Stimulated activated naive CD8-positive, alpha-beta T cell treated with anti-CD3 and anti-CD28 coated beads, Interleukin-15, Interleukin-2, amounts not matched to agents 100 ng/mL and 50 ng/mL, for 24 hours (primary cell): Measurements from ENCODE around the gene KERA.
"Not testable (repeated sequence)": the region's sequence is repeated elsewhere in the genome, so short reads cannot be mapped to it uniquely, and the experiment has no call there.

Experiments used
- H3K27ac Mint-ChIP-seq: one replicate; pipeline ENCODE4 v1.8.0; 2021; ENCODE audit warnings: mild to moderate bottlenecking, mixed read lengths
- H3K27me3 Mint-ChIP-seq: one replicate; pipeline ENCODE4 v1.8.0; 2021; ENCODE audit warnings: mixed read lengths
- H3K36me3 Mint-ChIP-seq: one replicate; pipeline ENCODE4 v1.8.0; 2021; ENCODE audit warnings: low read depth, mixed read lengths
- H3K4me1 Mint-ChIP-seq: one replicate; pipeline ENCODE4 v1.8.0; 2021; ENCODE audit warnings: low read depth, mixed read lengths
- H3K4me3 Mint-ChIP-seq: one replicate; pipeline ENCODE4 v1.8.0; 2021; ENCODE audit warnings: mild to moderate bottlenecking, mixed read lengths
- H3K9me3 Mint-ChIP-seq: one replicate; pipeline ENCODE4 v1.8.0; 2021; ENCODE audit warnings: mixed read lengths

Gene KERA

GRCh38 chr12:91091916-91092715 is 34.3 kb upstream of the KERA start:
- H3K36me3 Mint-ChIP-seq, result no peaks in the 10 kb centered on the region
- H3K4me3 Mint-ChIP-seq, result no peak overlapping the region
- H3K9me3 Mint-ChIP-seq, result peaks cover 26% of the 10 kb centered on the region
- H3K27me3 Mint-ChIP-seq, result peaks cover 5% of the 10 kb centered on the region
- no peaks in the 10 kb centered on the region for H3K4me1 Mint-ChIP-seq
- no peak overlapping the region for H3K27ac Mint-ChIP-seq

- peaks cover 26% of the 10 kb centered on the region for H3K9me3 Mint-ChIP-seq
- not testable (repeated sequence) for H3K27me3 Mint-ChIP-seq, H3K36me3 Mint-ChIP-seq, H3K4me3 Mint-ChIP-seq, H3K27ac Mint-ChIP-seq, H3K4me1 Mint-ChIP-seq
Measured at GRCh38 chr12:91089953-91090352, 32.1 kb upstream of the KERA start.

- H3K36me3 Mint-ChIP-seq, result no peaks in the 10 kb centered on the region
- no peaks in the 10 kb centered on the region for H3K9me3 Mint-ChIP-seq
- no peak overlapping the region for H3K4me3 Mint-ChIP-seq
- H3K4me1 Mint-ChIP-seq, result no peaks in the 10 kb centered on the region
- H3K27ac Mint-ChIP-seq, result no peak overlapping the region
- peaks cover 6% of the 10 kb centered on the region for H3K27me3 Mint-ChIP-seq
Measured at GRCh38 chr12:91080041-91080440, 22.2 kb upstream of the KERA start.

- H3K4me3 Mint-ChIP-seq, result no peak overlapping the region
- H3K27me3 Mint-ChIP-seq, result peaks cover 6% of the 10 kb centered on the region
- H3K9me3 Mint-ChIP-seq, result no peaks in the 10 kb centered on the region
- H3K4me1 Mint-ChIP-seq, result no peaks in the 10 kb centered on the region
- H3K27ac Mint-ChIP-seq, result no peak overlapping the region
- no peaks in the 10 kb centered on the region for H3K36me3 Mint-ChIP-seq
Measured at GRCh38 chr12:91078501-91078900, 20.7 kb upstream of the KERA start.

GRCh38 chr12:91077228-91077954 is 19.6 kb upstream of the KERA start:
- Mint-ChIP-seq H3K4me3 (no peak overlapping the region), H3K27me3 (peaks cover 6% of the 10 kb centered on the region), H3K4me1 (no peaks in the 10 kb centered on the region), H3K27ac (no peak overlapping the region), H3K9me3 (no peaks in the 10 kb centered on the region), H3K36me3 (no peaks in the 10 kb centered on the region)

GRCh38 chr12:91074851-91075250 is 17.0 kb upstream of the KERA start:
- no peaks in the 10 kb centered on the region for H3K9me3 Mint-ChIP-seq
- no peak overlapping the region for H3K4me3 Mint-ChIP-seq
- H3K27me3 Mint-ChIP-seq, result no peaks in the 10 kb centered on the region
- no peaks in the 10 kb centered on the region for H3K4me1 Mint-ChIP-seq
- no peaks in the 10 kb centered on the region for H3K36me3 Mint-ChIP-seq
- H3K27ac Mint-ChIP-seq, result no peak overlapping the region

- Mint-ChIP-seq H3K36me3 (no peaks in the 10 kb centered on the region), H3K27me3 (no peaks in the 10 kb centered on the region), H3K9me3 (no peaks in the 10 kb centered on the region), H3K27ac (no peak overlapping the region), H3K4me3 (no peak overlapping the region), H3K4me1 (no peaks in the 10 kb centered on the region)
Measured at GRCh38 chr12:91074154-91074709, 16.4 kb upstream of the KERA start.

GRCh38 chr12:91073426-91073825 is 15.6 kb upstream of the KERA start:
- H3K4me1 Mint-ChIP-seq, result no peaks in the 10 kb centered on the region
- H3K9me3 Mint-ChIP-seq, result no peaks in the 10 kb centered on the region
- no peaks in the 10 kb centered on the region for H3K27me3 Mint-ChIP-seq
- H3K4me3 Mint-ChIP-seq, result no peak overlapping the region
- H3K36me3 Mint-ChIP-seq, result no peaks in the 10 kb centered on the region
- no peak overlapping the region for H3K27ac Mint-ChIP-seq

GRCh38 chr12:91072931-91073330 is 15.1 kb upstream of the KERA start:
- Mint-ChIP-seq H3K4me1 (no peaks in the 10 kb centered on the region), H3K27ac (no peak overlapping the region), H3K36me3 (no peaks in the 10 kb centered on the region), H3K9me3 (no peaks in the 10 kb centered on the region), H3K27me3 (no peaks in the 10 kb centered on the region), H3K4me3 (no peak overlapping the region)

GRCh38 chr12:91070936-91071335 is 13.1 kb upstream of the KERA start:
- H3K4me1 Mint-ChIP-seq, result no peaks in the 10 kb centered on the region
- no peak overlapping the region for H3K4me3 Mint-ChIP-seq
- H3K27ac Mint-ChIP-seq, result no peak overlapping the region
- H3K36me3 Mint-ChIP-seq, result no peaks in the 10 kb centered on the region
- H3K27me3 Mint-ChIP-seq, result no peaks in the 10 kb centered on the region
- H3K9me3 Mint-ChIP-seq, result no peaks in the 10 kb centered on the region

- no peaks in the 10 kb centered on the region for H3K9me3 Mint-ChIP-seq
- H3K4me1 Mint-ChIP-seq, result no peaks in the 10 kb centered on the region
- H3K36me3 Mint-ChIP-seq, result no peaks in the 10 kb centered on the region
- H3K4me3 Mint-ChIP-seq, result no peak overlapping the region
- no peak overlapping the region for H3K27ac Mint-ChIP-seq
- H3K27me3 Mint-ChIP-seq, result no peaks in the 10 kb centered on the region
Measured at GRCh38 chr12:91065396-91065795, 7.6 kb upstream of the KERA start.

GRCh38 chr12:91064640-91065039 is 6.8 kb upstream of the KERA start:
- H3K27ac Mint-ChIP-seq, result no peak overlapping the region
- H3K27me3 Mint-ChIP-seq, result no peaks in the 10 kb centered on the region
- H3K4me1 Mint-ChIP-seq, result no peaks in the 10 kb centered on the region
- no peaks in the 10 kb centered on the region for H3K9me3 Mint-ChIP-seq
- no peak overlapping the region for H3K4me3 Mint-ChIP-seq
- H3K36me3 Mint-ChIP-seq, result no peaks in the 10 kb centered on the region

GRCh38 chr12:91061091-91061490 is 3.3 kb upstream of the KERA start:
- H3K4me3 Mint-ChIP-seq, result no peak overlapping the region
- no peak overlapping the region for H3K27ac Mint-ChIP-seq
- no peaks in the 10 kb centered on the region for H3K27me3 Mint-ChIP-seq
- no peaks in the 10 kb centered on the region for H3K9me3 Mint-ChIP-seq
- no peaks in the 10 kb centered on the region for H3K36me3 Mint-ChIP-seq
- H3K4me1 Mint-ChIP-seq, result no peaks in the 10 kb centered on the region

- H3K9me3 Mint-ChIP-seq, result no peaks in the 10 kb centered on the region
- no peak overlapping the region for H3K4me3 Mint-ChIP-seq
- no peak overlapping the region for H3K27ac Mint-ChIP-seq
- no peaks in the 10 kb centered on the region for H3K36me3 Mint-ChIP-seq
- no peaks in the 10 kb centered on the region for H3K4me1 Mint-ChIP-seq
- no peaks in the 10 kb centered on the region for H3K27me3 Mint-ChIP-seq
Measured at GRCh38 chr12:91059211-91059610, 1.4 kb upstream of the KERA start.

GRCh38 chr12:91058786-91059185 is 962 bp upstream of the KERA start:
- H3K9me3 Mint-ChIP-seq, result no peaks in the 10 kb centered on the region
- no peaks in the 10 kb centered on the region for H3K4me1 Mint-ChIP-seq
- no peak overlapping the region for H3K4me3 Mint-ChIP-seq
- no peaks in the 10 kb centered on the region for H3K36me3 Mint-ChIP-seq
- no peaks in the 10 kb centered on the region for H3K27me3 Mint-ChIP-seq
- H3K27ac Mint-ChIP-seq, result no peak overlapping the region
